GM21737 (cell line): ENCODE measurements around the gene SCN10A.

Experiments used
- ATAC-seq: cut with Tn5 transposase; IDR thresholded peaks from one replicate; pipeline ENCODE4 v1.9.1; 2021; ENCODE audit warnings: mild to moderate bottlenecking, moderate library complexity; ENCODE audit not compliant: unreplicated experiment

SCN10A gene

DNA sequence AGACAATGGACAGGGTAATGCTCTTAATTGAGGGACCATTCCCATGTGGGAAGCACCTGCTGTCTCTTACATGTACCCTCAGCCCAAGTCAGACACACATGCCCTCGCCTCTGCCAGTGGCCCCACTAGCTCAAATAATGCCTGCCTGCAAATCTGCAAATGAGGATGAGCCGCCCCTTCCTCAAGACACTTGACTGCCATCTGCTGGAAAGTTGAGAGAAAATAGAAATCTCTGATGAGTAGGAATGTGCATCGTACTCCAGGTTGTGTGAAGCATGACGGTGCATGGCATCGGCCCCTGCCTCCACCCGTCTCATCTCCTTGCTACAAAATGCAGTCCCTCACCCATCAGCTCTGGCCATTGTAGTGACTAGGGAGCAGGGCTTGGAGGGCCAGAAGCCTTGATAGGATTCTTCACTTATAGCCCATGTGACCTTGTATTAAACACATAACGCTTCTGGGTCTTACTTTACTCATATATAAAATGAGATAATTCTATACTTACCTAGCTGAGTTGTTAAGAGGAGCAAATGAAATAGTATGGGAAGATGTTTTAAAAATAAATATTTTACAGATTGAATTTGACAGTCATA lies 160.2 kb downstream of the SCN10A start:
- ATAC-seq: no peak

DNA sequence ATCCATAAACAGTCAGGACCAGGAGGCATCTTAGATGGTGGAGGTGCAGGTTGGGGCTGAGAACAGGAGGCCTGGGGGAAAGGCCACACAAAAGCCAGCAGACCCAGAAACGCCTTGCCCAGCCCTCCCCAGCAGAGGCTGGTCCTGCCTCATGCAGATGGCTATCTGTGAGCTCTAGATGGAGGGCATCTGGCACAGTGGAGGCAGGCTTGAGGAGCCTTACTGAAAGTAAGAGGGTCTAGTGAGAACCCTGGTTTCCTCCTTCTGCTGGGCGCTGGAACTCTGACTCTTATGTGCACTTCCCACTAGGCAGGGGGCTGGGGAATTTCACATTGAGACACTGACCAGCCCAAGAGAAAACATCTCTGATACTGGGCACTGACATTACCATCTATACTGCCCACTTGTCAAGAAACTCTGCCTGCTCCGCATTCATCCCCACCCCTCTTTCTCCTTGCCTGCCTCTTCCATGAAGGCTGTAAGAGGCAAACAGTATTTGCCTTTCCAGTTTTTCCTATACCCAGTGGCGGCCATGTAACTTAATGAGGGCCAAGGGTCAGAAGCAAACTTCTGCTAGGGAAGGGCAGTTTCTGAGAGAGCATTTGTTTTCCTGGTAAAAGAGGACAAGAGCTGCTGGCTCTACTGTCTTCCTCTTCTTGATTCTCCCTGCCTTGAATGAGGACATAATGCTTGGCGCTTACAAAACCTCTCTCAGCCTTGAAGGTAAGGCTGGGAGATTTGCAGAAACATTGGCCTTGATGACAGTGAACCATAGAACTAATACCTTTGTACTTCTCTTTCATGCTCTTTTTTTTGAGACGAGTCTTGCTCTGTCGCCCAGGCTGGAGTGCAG lies 162.1 kb downstream of the SCN10A start:
- ATAC-seq: no peak

DNA sequence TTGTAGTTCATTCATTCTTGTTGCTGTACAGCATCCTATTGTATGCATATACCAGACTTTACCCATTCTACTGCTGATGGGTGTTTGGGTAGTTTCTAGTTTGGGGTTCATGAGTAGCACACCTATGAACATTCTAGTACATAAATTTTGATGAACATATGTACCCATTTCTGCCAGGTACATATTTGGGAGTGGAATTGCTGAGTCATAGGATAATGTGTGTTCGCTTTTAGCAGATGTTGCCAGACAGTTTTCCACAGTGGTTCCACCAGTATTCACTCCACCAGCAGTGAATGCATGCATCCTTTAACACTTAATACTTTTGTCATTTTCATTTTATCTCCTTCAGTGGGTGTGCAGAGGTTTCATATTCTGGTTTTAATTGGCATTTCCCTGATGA lies 163.1 kb downstream of the SCN10A start:
- no peak for ATAC-seq

GRCh38 chr3:38651153-38651789 lies 164.7 kb downstream of the SCN10A start:
- ATAC-seq: no peak

- ATAC-seq: no peak
Measured at GRCh38 chr3:38650248-38650951, 165.6 kb downstream of the SCN10A start.

GRCh38 chr3:38649500-38650247 lies 166.3 kb downstream of the SCN10A start, which contains the start of gene SCN5A:
Gene SCN5A, minus strand, starts transcription at chr3:38649687. Its CDS starts 16,380 bp downstream, at chr3:38633307.
- no peak for ATAC-seq

- no peak for ATAC-seq
Measured at GRCh38 chr3:38648659-38649499, 167.1 kb downstream of the SCN10A start.

GRCh38 chr3:38648024-38648658 lies 167.9 kb downstream of the SCN10A start:
- ATAC-seq: no peak

GRCh38 chr3:38647217-38647970 lies 168.6 kb downstream of the SCN10A start:
- no peak for ATAC-seq
